ENCODE data around the gene KIF16B. TPM values are rescaled to one million over a fixed set of nuclear protein-coding genes. Genes with fewer than 3 reads are reported as not detected.

The KIF16B gene
- total RNA-seq, 6 experiments from 2014 or later, result 8.4 to 15.9 (median 11.7) TPM

DNA sequence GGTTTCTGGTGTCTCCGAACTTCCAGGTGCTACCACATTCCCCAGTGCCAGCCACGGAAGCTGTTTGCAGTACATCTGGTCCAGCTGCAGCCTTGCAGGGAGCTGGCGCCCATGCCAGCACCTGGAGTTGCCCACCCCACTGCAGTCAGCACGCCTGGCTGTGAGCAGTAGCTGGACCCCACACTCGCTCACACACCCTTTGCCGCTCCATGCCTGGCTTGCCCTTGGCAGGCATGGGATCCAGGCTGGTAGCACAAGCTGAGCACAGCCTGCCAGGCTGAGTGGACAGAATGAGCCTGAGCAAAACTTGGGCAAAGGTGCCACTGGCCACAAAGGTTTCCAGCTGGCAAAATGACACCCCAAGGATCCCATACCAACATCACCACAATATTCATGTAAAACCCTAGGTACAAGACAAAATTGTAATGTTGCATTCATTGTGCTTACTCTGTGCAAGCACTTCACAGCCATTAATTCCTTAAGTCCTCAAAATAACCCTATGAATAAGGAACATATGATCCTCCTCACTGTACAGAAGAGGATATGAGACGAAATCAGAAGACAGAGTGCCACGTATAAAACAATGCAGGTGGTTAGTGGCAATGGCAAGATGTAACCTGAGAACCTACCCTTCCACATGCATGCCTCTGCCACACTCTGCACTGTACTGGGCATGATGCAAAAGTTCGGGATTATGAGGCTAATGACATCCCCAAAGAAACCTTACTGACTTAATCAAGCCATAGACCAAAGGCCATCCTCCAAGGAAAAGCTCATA, 18.3 kb downstream of the KIF16B start:
- DNase-seq (no peak), ATAC-seq (peak in 1 of 4 donors; percentile 16)
- Histone ChIP-seq H3K27ac (no peak overlapping the region), H3K4me1 (no peaks in the 10 kb centered on the region), H3K9me3 (no peaks in the 10 kb centered on the region), H3K4me3 (no peak overlapping the region), H3K27me3 (no peaks in the 10 kb centered on the region), H3K36me3 (no peaks in the 10 kb centered on the region)
- TF ChIP-seq POLR2A (IDR thresholded peaks at IDR 0.05) (no peak), CTCF (IDR thresholded peaks at IDR 0.05) (no peak)
- WGBS (ENCODE audit: insufficient coverage, low coverage, low lambda C conversion rate, missing lambda C conversion rate), result 81% methylated on average over 2 of the region's 9 CpGs
- intact Hi-C loops (cut with DNase I), result no loop called here

DNA sequence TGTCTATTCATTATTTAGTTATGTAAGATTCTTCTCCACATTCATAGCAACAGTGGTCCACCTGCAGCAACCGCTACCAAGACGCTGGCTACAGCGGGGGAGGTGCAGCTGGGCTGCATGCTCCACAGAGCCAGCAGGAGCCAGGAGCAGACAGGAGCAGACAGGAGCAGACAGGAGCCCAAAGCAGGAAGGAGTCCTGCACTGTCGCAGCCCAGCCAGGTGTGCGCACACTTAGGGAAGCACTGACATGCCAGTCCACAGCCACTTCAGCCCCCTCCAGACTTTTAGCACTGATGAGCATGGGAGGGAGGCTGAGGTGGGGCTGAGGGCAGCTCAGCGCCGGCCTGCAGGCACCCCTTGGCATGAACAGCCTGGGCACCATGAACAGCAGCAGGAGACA, 19.6 kb downstream of the KIF16B start:
- Histone ChIP-seq H3K4me1 (no peaks in the 10 kb centered on the region), H3K27ac (no peak overlapping the region), H3K4me3 (no peak overlapping the region), H3K9me3 (no peaks in the 10 kb centered on the region), H3K27me3 (no peaks in the 10 kb centered on the region), H3K36me3 (no peaks in the 10 kb centered on the region)
- 65% methylated on average over 4 of the region's 7 CpGs for whole genome bisulfite sequencing (ENCODE audit: insufficient coverage, low coverage, low lambda C conversion rate, missing lambda C conversion rate)
- TF ChIP-seq POLR2A (IDR thresholded peaks at IDR 0.05) (no peak), CTCF (IDR thresholded peaks at IDR 0.05) (no peak)
- no peak for DNase-seq
- ATAC-seq, result peak in 1 of 4 donors; percentile 22
- intact Hi-C loops (cut with DNase I), result no loop called here

GRCh38 chr20:16553101-16553500, 20.1 kb downstream of the KIF16B start:
- 87% methylated on average over 3 of the region's 5 CpGs for WGBS (ENCODE audit: insufficient coverage, low coverage, low lambda C conversion rate, missing lambda C conversion rate)
- DNase-seq (no peak), ATAC-seq (no peak)

GRCh38 chr20:16552015-16552414, 21.2 kb downstream of the KIF16B start:
- intact Hi-C loops (cut with DNase I), result no loop called here
- no peaks in the 10 kb centered on the region for H3K9me3 ChIP-seq
- DNase-seq (no peak), ATAC-seq (peak in 3 of 4 donors; percentile 39 to 62 (median 48))
- H3K4me1 ChIP-seq, result no peaks in the 10 kb centered on the region
- WGBS (ENCODE audit: insufficient coverage, low coverage, low lambda C conversion rate, missing lambda C conversion rate), result 83% methylated on average over 5 of the region's 5 CpGs
- no peaks in the 10 kb centered on the region for H3K27me3 ChIP-seq
- no peak overlapping the region for H3K4me3 ChIP-seq
- TF ChIP-seq POLR2A (IDR thresholded peaks at IDR 0.05) (no peak), CTCF (IDR thresholded peaks at IDR 0.05) (no peak)
- no peak overlapping the region for H3K27ac ChIP-seq
- no peaks in the 10 kb centered on the region for H3K36me3 ChIP-seq

More at GRCh38 chr20:16553101-16553500, 20.1 kb downstream of the KIF16B start:
- TF ChIP-seq POLR2A (IDR thresholded peaks at IDR 0.05), result no peak
- no peak for TF ChIP-seq CTCF (IDR thresholded peaks at IDR 0.05)
- no peaks in the 10 kb centered on the region for H3K36me3 ChIP-seq
- no peak overlapping the region for H3K27ac ChIP-seq
- no peak overlapping the region for H3K4me3 ChIP-seq
- H3K27me3 ChIP-seq, result no peaks in the 10 kb centered on the region
- intact Hi-C loops (cut with DNase I), result no loop called here
- no peaks in the 10 kb centered on the region for H3K4me1 ChIP-seq
- H3K9me3 ChIP-seq, result no peaks in the 10 kb centered on the region
